ENCODE results near the gene CHMP4B. TPM values are rescaled to one million over a fixed set of nuclear protein-coding genes. Genes with fewer than 3 reads are reported as not detected.

Gene CHMP4B
- total and polyA plus RNA-seq, 4 donors: 91.6 to 162 (median 120) TPM

DNA sequence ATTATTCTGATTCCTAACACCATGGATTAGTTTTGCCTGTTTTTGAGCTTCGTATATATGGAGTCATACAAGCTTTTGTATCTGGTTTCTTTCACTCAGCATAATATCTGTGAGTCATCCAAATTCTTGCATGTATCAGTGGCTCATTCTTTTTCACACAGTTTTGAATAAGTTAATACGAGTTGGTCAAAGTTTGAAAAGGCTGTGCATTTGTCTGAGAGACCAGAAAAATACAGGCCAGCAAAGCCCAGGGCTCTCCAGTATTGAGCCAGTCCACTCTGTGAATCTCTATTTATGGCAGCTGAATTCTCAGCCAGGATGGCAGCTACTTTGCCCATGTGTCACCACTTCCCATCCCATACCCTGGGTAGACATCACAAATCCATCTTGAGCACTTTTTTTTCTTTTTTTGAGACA is 7.2 kb upstream of the CHMP4B start:
- H3K4me1 ChIP-seq (ENCODE audit: control insufficient read depth in 5 of 5, insufficient read depth in 5 of 5, low read length in 5 of 5): no peaks in the 10 kb centered on the region
- DNase-seq (no peak), ATAC-seq (ENCODE audit: insufficient read depth, low FRiP score) (no peak)
- H3K27ac ChIP-seq (ENCODE audit: low read depth in 1 of 2, low read length in 1 of 2): no peak overlapping the region
- WGBS, 2 donors: 84 to 93% methylated on average over 2 of the region's 2 CpGs
- H3K9me3 ChIP-seq (ENCODE audit: control insufficient read depth in 4 of 4, insufficient read depth in 3 of 4, low read length in 3 of 4): no peaks in the 10 kb centered on the region
- TF ChIP-seq, protein P1, sequence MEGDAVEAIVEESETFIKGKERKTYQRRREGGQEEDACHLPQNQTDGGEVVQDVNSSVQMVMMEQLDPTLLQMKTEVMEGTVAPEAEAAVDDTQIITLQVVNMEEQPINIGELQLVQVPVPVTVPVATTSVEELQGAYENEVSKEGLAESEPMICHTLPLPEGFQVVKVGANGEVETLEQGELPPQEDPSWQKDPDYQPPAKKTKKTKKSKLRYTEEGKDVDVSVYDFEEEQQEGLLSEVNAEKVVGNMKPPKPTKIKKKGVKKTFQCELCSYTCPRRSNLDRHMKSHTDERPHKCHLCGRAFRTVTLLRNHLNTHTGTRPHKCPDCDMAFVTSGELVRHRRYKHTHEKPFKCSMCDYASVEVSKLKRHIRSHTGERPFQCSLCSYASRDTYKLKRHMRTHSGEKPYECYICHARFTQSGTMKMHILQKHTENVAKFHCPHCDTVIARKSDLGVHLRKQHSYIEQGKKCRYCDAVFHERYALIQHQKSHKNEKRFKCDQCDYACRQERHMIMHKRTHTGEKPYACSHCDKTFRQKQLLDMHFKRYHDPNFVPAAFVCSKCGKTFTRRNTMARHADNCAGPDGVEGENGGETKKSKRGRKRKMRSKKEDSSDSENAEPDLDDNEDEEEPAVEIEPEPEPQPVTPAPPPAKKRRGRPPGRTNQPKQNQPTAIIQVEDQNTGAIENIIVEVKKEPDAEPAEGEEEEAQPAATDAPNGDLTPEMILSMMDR (IDR thresholded peaks at IDR 0.05; ENCODE audit: control extremely low read depth, extremely low read depth): no peak
- no peak overlapping the region for H3K4me3 ChIP-seq
- no peaks in the 10 kb centered on the region for H3K36me3 ChIP-seq (ENCODE audit: control insufficient read depth in 4 of 4, insufficient read depth in 4 of 4, low read length in 4 of 4)
- no peaks in the 10 kb centered on the region for H3K27me3 ChIP-seq (ENCODE audit: control insufficient read depth in 3 of 3, insufficient read depth in 3 of 3, low read length in 2 of 3)
- no peak overlapping the region for H3K9ac ChIP-seq (ENCODE audit: insufficient read depth in 1 of 2, low read length in 2 of 2)

DNA sequence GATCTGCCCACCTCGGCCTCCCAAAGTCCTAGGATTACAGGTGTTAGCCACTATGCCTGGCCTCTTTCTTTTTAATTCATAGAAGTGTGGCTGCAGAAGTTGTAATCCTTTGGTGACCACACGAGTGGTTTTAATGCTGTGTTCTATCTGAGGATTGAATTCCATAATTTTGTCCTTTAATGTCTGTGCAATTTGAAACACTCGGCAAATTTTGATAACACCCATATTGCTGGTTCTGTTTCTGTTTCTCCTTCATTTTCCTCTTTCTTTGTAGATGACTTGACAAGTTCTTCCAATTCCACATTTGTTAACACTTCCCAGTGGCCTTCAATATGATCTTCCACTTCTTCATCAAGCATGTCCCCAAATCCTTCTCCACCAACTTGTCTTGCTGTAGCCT is 2.8 kb upstream of the CHMP4B start:
- Histone ChIP-seq H3K4me1 (ENCODE audit: control insufficient read depth in 5 of 5, insufficient read depth in 5 of 5, low read length in 5 of 5) (peaks cover 0 to 16% (median 9%) of the 10 kb centered on the region in 5 donors), H3K27me3 (ENCODE audit: control insufficient read depth in 3 of 3, insufficient read depth in 3 of 3, low read length in 2 of 3) (no peaks in the 10 kb centered on the region), H3K4me3 (no peak overlapping the region), H3K9me3 (ENCODE audit: control insufficient read depth in 4 of 4, insufficient read depth in 3 of 4, low read length in 3 of 4) (no peaks in the 10 kb centered on the region), H3K9ac (ENCODE audit: insufficient read depth in 1 of 2, low read length in 2 of 2) (no peak overlapping the region), H3K36me3 (ENCODE audit: control insufficient read depth in 4 of 4, insufficient read depth in 4 of 4, low read length in 4 of 4) (no peaks in the 10 kb centered on the region), H3K27ac (ENCODE audit: low read depth in 1 of 2, low read length in 1 of 2) (no peak overlapping the region)
- whole genome bisulfite sequencing, 2 donors: 95 to 96% methylated on average over 3 of the region's 3 CpGs
- ATAC-seq (ENCODE audit: insufficient read depth, low FRiP score) (no peak), DNase-seq (no peak)
- TF ChIP-seq, protein P1 (IDR thresholded peaks at IDR 0.05; ENCODE audit: control extremely low read depth, extremely low read depth): no peak

DNA sequence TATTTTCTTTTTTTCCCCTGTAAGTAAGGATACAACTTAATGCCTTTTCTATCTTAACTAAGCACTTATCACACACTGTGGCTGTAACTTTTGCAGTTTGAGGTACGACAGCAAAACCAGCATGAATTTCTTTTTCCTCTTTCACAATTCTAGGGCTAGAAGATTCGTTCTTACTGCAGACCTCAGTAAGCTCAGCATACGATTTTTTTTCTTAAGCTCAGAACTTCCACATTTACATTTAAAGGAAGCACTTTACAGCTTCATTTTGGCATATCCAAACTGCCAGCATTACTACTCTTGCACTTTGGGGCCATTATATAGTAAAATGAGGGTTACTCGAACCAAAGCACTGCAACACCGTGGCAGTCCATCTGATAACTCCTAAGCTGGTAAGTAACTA is 889 bp upstream of the CHMP4B start:
- ATAC-seq (ENCODE audit: insufficient read depth, low FRiP score) (no peak), DNase-seq (no peak)
- H3K27ac ChIP-seq (ENCODE audit: low read depth in 1 of 2, low read length in 1 of 2): no peak overlapping the region
- H3K9ac ChIP-seq (ENCODE audit: insufficient read depth in 1 of 2, low read length in 2 of 2): no peak overlapping the region
- TF ChIP-seq, protein P1 (IDR thresholded peaks at IDR 0.05; ENCODE audit: control extremely low read depth, extremely low read depth): no peak
- H3K4me1 ChIP-seq (ENCODE audit: control insufficient read depth in 5 of 5, insufficient read depth in 5 of 5, low read length in 5 of 5): peaks cover 10 to 18% (median 13%) of the 10 kb centered on the region in 5 donors
- WGBS, 2 donors: 30 to 47% methylated on average over 5 of the region's 5 CpGs
- no peaks in the 10 kb centered on the region for H3K9me3 ChIP-seq (ENCODE audit: control insufficient read depth in 4 of 4, insufficient read depth in 3 of 4, low read length in 3 of 4)
- no peaks in the 10 kb centered on the region for H3K36me3 ChIP-seq (ENCODE audit: control insufficient read depth in 4 of 4, insufficient read depth in 4 of 4, low read length in 4 of 4)
- no peak overlapping the region for H3K4me3 ChIP-seq
- no peaks in the 10 kb centered on the region for H3K27me3 ChIP-seq (ENCODE audit: control insufficient read depth in 3 of 3, insufficient read depth in 3 of 3, low read length in 2 of 3)

DNA sequence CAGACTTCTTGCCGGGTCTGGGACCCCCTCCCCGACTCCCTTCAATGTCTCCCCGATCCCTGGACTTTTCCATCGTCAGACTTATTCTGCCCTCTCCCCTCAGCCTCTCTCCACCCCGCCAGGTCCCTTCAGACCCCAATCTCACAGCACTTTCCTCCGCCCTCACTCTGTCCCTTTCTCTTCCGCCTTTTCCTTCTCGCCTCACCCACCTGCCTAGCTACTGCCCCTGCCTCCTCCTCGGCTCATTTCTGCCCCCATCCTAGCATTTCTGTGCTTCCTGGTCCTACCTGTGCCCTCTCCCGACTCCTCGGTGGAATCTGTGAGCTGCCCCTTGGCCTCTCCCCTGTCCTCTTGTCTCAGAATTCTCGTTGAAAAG is 616 bp downstream of the CHMP4B start:
- TF ChIP-seq, protein P1 (IDR thresholded peaks at IDR 0.05; ENCODE audit: control extremely low read depth, extremely low read depth): no peak
- peak overlapping the region; percentile 87 to 92 for H3K9ac ChIP-seq (ENCODE audit: insufficient read depth in 1 of 2, low read length in 2 of 2)
- WGBS, 2 donors: 0% methylated on average over 11 to 12 of the region's 12 CpGs
- peak overlapping the region; percentile 57 for H3K4me3 ChIP-seq
- H3K27me3 ChIP-seq (ENCODE audit: control insufficient read depth in 3 of 3, insufficient read depth in 3 of 3, low read length in 2 of 3): no peaks in the 10 kb centered on the region
- peak overlapping the region; percentile 86 to 93 for H3K27ac ChIP-seq (ENCODE audit: low read depth in 1 of 2, low read length in 1 of 2)
- no peak for ATAC-seq (ENCODE audit: insufficient read depth, low FRiP score)
- peaks cover 10 to 18% (median 14%) of the 10 kb centered on the region in 5 donors for H3K4me1 ChIP-seq (ENCODE audit: control insufficient read depth in 5 of 5, insufficient read depth in 5 of 5, low read length in 5 of 5)
- DNase-seq: peak in 1 of 3 donors; percentile 39
- H3K36me3 ChIP-seq (ENCODE audit: control insufficient read depth in 4 of 4, insufficient read depth in 4 of 4, low read length in 4 of 4): peaks cover 0 to 5% (median 0%) of the 10 kb centered on the region in 4 donors
- no peaks in the 10 kb centered on the region for H3K9me3 ChIP-seq (ENCODE audit: control insufficient read depth in 4 of 4, insufficient read depth in 3 of 4, low read length in 3 of 4)
